ENCODE data around the gene ZNF783. TPM values are rescaled to one million over a fixed set of nuclear protein-coding genes. Genes with fewer than 3 reads are reported as not detected.
"Not testable (repeated sequence)": the region's sequence is repeated elsewhere in the genome, so short reads cannot be mapped to it uniquely, and the experiment has no call there.

The ZNF783 gene
- total and polyA plus RNA-seq, 2 donors (not counting 1 experiment from before 2014, with no cell fraction given), result 38.1 to 43.8 TPM

GRCh38 chr7:149229526-149229925 lies 32.5 kb upstream of the ZNF783 start:
- Histone ChIP-seq H4K20me1 (ENCODE audit: control insufficient read depth, insufficient read depth, low read length, poor library complexity, severe bottlenecking) (no peaks in the 10 kb centered on the region), H3K27me3 (replicated peaks in 1 of 4; ENCODE audit: control extremely low read depth in 1 of 4, control insufficient read depth in 3 of 4, insufficient read depth in 4 of 4, low read length in 3 of 4) (peaks cover 0 to 5% (median 0%) of the 10 kb centered on the region in 4 experiments), H3K4me2 (replicated peaks; ENCODE audit: low read depth, low read length, poor library complexity, severe bottlenecking) (no peak overlapping the region), H3K4me3 (ENCODE audit: control extremely low read depth in 1 of 5, extremely low read depth in 1 of 5, insufficient read depth in 1 of 5, low read depth in 2 of 5, low read length in 4 of 5) (no peak overlapping the region), H2AFZ (ENCODE audit: insufficient read depth, low read depth, low read length, poor library complexity, severe bottlenecking) (no peak overlapping the region), H3K36me3 (replicated peaks in 1 of 2; ENCODE audit: control extremely low read depth in 1 of 2, control insufficient read depth in 1 of 2, extremely low read depth in 1 of 2, insufficient read depth in 2 of 2, low read length in 1 of 2) (peaks cover 0 to 3% of the 10 kb centered on the region in 2 experiments), H3K27ac (ENCODE audit: low read length in 2 of 2) (no peak overlapping the region), H3K9me3 (ENCODE audit: control extremely low read depth in 1 of 3, control insufficient read depth in 2 of 3, insufficient read depth in 1 of 3, low read length in 2 of 3) (peaks cover 0 to 7% (median 0%) of the 10 kb centered on the region in 3 donors), H3K79me2 (ENCODE audit: control insufficient read depth, insufficient read depth, low read length) (no peaks in the 10 kb centered on the region), H3K4me1 (ENCODE audit: control insufficient read depth in 2 of 2, insufficient read depth in 2 of 2, low read length in 2 of 2) (no peaks in the 10 kb centered on the region), H3K9ac (ENCODE audit: low read length) (no peak overlapping the region)
- Mint-ChIP-seq H3K4me1 (no peaks in the 10 kb centered on the region), H3K9me3 (ENCODE audit: insufficient read depth) (no peaks in the 10 kb centered on the region), H3K27me3 (peaks cover 14% of the 10 kb centered on the region), H3K27ac (no peak overlapping the region), H3K4me3 (no peak overlapping the region)
- CTCF ChIA-PET, result no interaction called here
- DNase-seq (no peak), ATAC-seq (ENCODE audit: low read depth) (peak; percentile 10)
- intact Hi-C loops (cut with micrococcal nuclease), result no loop called here
- POLR2A ChIA-PET, result no interaction called here
- 75% methylated on average over 6 of the region's 6 CpGs for WGBS (ENCODE audit: insufficient coverage)
- TF ChIP-seq EZH2 (IDR thresholded peaks at IDR 0.05; ENCODE audit: borderline replicate concordance, insufficient read depth, low read depth, low read length, poor library complexity, severe bottlenecking) (no peak), CTCF (IDR thresholded peaks at IDR 0.05) (no peak)

GRCh38 chr7:149232362-149232761 lies 29.6 kb upstream of the ZNF783 start:
- Histone ChIP-seq H3K9ac (ENCODE audit: low read length) (no peak overlapping the region), H4K20me1 (ENCODE audit: control insufficient read depth, insufficient read depth, low read length, poor library complexity, severe bottlenecking) (no peaks in the 10 kb centered on the region), H3K36me3 (replicated peaks in 1 of 2; ENCODE audit: control extremely low read depth in 1 of 2, control insufficient read depth in 1 of 2, extremely low read depth in 1 of 2, insufficient read depth in 2 of 2, low read length in 1 of 2) (no peaks in the 10 kb centered on the region), H3K27me3 (replicated peaks in 1 of 4; ENCODE audit: control extremely low read depth in 1 of 4, control insufficient read depth in 3 of 4, insufficient read depth in 4 of 4, low read length in 3 of 4) (peaks cover 0 to 10% (median 0%) of the 10 kb centered on the region in 4 experiments), H3K4me1 (ENCODE audit: control insufficient read depth in 2 of 2, insufficient read depth in 2 of 2, low read length in 2 of 2) (no peaks in the 10 kb centered on the region), H2AFZ (ENCODE audit: insufficient read depth, low read depth, low read length, poor library complexity, severe bottlenecking) (no peak overlapping the region), H3K9me3 (ENCODE audit: control extremely low read depth in 1 of 3, control insufficient read depth in 2 of 3, insufficient read depth in 1 of 3, low read length in 2 of 3) (no peaks in the 10 kb centered on the region), H3K4me2 (replicated peaks; ENCODE audit: low read depth, low read length, poor library complexity, severe bottlenecking) (no peak overlapping the region), H3K79me2 (ENCODE audit: control insufficient read depth, insufficient read depth, low read length) (no peaks in the 10 kb centered on the region), H3K4me3 (ENCODE audit: control extremely low read depth in 1 of 5, extremely low read depth in 1 of 5, insufficient read depth in 1 of 5, low read depth in 2 of 5, low read length in 4 of 5) (no peak overlapping the region), H3K27ac (ENCODE audit: low read length in 2 of 2) (no peak overlapping the region)
- Mint-ChIP-seq H3K27me3 (peaks cover 17% of the 10 kb centered on the region), H3K4me1 (no peaks in the 10 kb centered on the region), H3K9me3 (ENCODE audit: insufficient read depth) (no peaks in the 10 kb centered on the region), H3K27ac (no peak overlapping the region), H3K4me3 (no peak overlapping the region)
- DNase-seq (no peak), ATAC-seq (ENCODE audit: low read depth) (no peak)
- intact Hi-C loops (cut with micrococcal nuclease), result no loop called here
- 81% methylated on average over 2 of the region's 2 CpGs for WGBS (ENCODE audit: insufficient coverage)
- TF ChIP-seq EZH2 (IDR thresholded peaks at IDR 0.05; ENCODE audit: borderline replicate concordance, insufficient read depth, low read depth, low read length, poor library complexity, severe bottlenecking) (no peak), CTCF (IDR thresholded peaks at IDR 0.05) (no peak)
- ChIA-PET CTCF (interaction anchor here (0.5 to 1.5 kb wide), 2 partner anchors 29 to 393 kb away, joined by 3 to 4 read pairs; partner anchors contain the start of gene ZNF783), POLR2A (no interaction called here)

- H3K36me3 ChIP-seq (replicated peaks in 1 of 2; ENCODE audit: control extremely low read depth in 1 of 2, control insufficient read depth in 1 of 2, extremely low read depth in 1 of 2, insufficient read depth in 2 of 2, low read length in 1 of 2); ATAC-seq (ENCODE audit: low read depth); H3K79me2 ChIP-seq (ENCODE audit: control insufficient read depth, insufficient read depth, low read length); H3K4me3 Mint-ChIP-seq; H3K9me3 ChIP-seq (ENCODE audit: control extremely low read depth in 1 of 3, control insufficient read depth in 2 of 3, insufficient read depth in 1 of 3, low read length in 2 of 3); H3K4me1 ChIP-seq (ENCODE audit: control insufficient read depth in 2 of 2, insufficient read depth in 2 of 2, low read length in 2 of 2); DNase-seq; H3K4me2 ChIP-seq (replicated peaks; ENCODE audit: low read depth, low read length, poor library complexity, severe bottlenecking); H3K9ac ChIP-seq (ENCODE audit: low read length); POLR2A ChIA-PET; intact Hi-C loops (cut with micrococcal nuclease); H3K27ac ChIP-seq (ENCODE audit: low read length in 2 of 2); H4K20me1 ChIP-seq (ENCODE audit: control insufficient read depth, insufficient read depth, low read length, poor library complexity, severe bottlenecking); H3K9me3 Mint-ChIP-seq (ENCODE audit: insufficient read depth); H2AFZ ChIP-seq (ENCODE audit: insufficient read depth, low read depth, low read length, poor library complexity, severe bottlenecking); H3K4me1 Mint-ChIP-seq; H3K4me3 ChIP-seq (ENCODE audit: control extremely low read depth in 1 of 5, extremely low read depth in 1 of 5, insufficient read depth in 1 of 5, low read depth in 2 of 5, low read length in 4 of 5); H3K27ac Mint-ChIP-seq: not testable (repeated sequence)
- peaks cover 0 to 10% (median 0%) of the 10 kb centered on the region in 4 experiments for H3K27me3 ChIP-seq (replicated peaks in 1 of 4; ENCODE audit: control extremely low read depth in 1 of 4, control insufficient read depth in 3 of 4, insufficient read depth in 4 of 4, low read length in 3 of 4)
- H3K27me3 Mint-ChIP-seq, result peaks cover 17% of the 10 kb centered on the region
- CTCF ChIA-PET, result interaction anchor here (0.6 to 2.1 kb wide), 2 partner anchors 19 to 39 kb away, joined by 5 to 6 read pairs; partner anchors contain the start of gene ZNF282
- WGBS (ENCODE audit: insufficient coverage), result 90% methylated on average over 5 of the region's 7 CpGs
These were observed 28.3 kb upstream of the ZNF783 start for GRCh38 chr7:149233655-149234204.

Measured in B cell (primary cell).